ENCODE data around the gene SYNM.

SYNM gene

DNA sequence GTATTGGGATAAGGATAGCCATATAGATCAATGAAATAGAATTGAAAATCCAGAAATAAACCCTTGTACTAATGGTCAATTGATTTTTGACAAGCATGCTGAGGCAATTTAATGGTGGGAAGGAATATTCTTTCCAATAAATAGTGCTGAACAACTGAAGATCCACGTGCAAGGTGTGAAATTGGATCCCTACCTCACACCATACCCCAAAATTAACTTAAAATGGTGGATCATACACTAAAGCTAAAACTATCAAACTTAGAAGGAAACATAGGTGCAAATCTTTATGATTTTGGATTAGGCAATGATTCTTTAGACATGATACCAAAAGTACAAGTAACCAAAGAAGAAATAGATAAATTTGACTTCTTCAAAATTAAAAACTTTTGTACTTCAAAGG is 22.1 kb upstream of the SYNM start:
- H3K27me3 Mint-ChIP-seq (ENCODE audit: low read depth) = no peaks in the 10 kb centered on the region
- H3K36me3 Mint-ChIP-seq (ENCODE audit: low read depth) = no peaks in the 10 kb centered on the region
- no peaks in the 10 kb centered on the region for H3K4me1 Mint-ChIP-seq
- TF ChIP-seq, protein P1, sequence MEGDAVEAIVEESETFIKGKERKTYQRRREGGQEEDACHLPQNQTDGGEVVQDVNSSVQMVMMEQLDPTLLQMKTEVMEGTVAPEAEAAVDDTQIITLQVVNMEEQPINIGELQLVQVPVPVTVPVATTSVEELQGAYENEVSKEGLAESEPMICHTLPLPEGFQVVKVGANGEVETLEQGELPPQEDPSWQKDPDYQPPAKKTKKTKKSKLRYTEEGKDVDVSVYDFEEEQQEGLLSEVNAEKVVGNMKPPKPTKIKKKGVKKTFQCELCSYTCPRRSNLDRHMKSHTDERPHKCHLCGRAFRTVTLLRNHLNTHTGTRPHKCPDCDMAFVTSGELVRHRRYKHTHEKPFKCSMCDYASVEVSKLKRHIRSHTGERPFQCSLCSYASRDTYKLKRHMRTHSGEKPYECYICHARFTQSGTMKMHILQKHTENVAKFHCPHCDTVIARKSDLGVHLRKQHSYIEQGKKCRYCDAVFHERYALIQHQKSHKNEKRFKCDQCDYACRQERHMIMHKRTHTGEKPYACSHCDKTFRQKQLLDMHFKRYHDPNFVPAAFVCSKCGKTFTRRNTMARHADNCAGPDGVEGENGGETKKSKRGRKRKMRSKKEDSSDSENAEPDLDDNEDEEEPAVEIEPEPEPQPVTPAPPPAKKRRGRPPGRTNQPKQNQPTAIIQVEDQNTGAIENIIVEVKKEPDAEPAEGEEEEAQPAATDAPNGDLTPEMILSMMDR (IDR thresholded peaks at IDR 0.05; ENCODE audit: unreplicated experiment in 3 of 3) = no peak
- H3K27ac Mint-ChIP-seq = no peak overlapping the region
- H3K4me3 Mint-ChIP-seq = no peak overlapping the region
- peaks cover 4% of the 10 kb centered on the region for H3K9me3 Mint-ChIP-seq

GRCh38 chr15:99084965-99085364 is 19.9 kb upstream of the SYNM start:
- H3K4me3 Mint-ChIP-seq = no peak overlapping the region
- no peaks in the 10 kb centered on the region for H3K36me3 Mint-ChIP-seq (ENCODE audit: low read depth)
- H3K27ac Mint-ChIP-seq = no peak overlapping the region
- H3K27me3 Mint-ChIP-seq (ENCODE audit: low read depth) = peaks cover 5% of the 10 kb centered on the region
- TF ChIP-seq, protein P1 (IDR thresholded peaks at IDR 0.05; ENCODE audit: unreplicated experiment in 3 of 3) = no peak
- peaks cover 4% of the 10 kb centered on the region for H3K9me3 Mint-ChIP-seq
- H3K4me1 Mint-ChIP-seq = no peaks in the 10 kb centered on the region

DNA sequence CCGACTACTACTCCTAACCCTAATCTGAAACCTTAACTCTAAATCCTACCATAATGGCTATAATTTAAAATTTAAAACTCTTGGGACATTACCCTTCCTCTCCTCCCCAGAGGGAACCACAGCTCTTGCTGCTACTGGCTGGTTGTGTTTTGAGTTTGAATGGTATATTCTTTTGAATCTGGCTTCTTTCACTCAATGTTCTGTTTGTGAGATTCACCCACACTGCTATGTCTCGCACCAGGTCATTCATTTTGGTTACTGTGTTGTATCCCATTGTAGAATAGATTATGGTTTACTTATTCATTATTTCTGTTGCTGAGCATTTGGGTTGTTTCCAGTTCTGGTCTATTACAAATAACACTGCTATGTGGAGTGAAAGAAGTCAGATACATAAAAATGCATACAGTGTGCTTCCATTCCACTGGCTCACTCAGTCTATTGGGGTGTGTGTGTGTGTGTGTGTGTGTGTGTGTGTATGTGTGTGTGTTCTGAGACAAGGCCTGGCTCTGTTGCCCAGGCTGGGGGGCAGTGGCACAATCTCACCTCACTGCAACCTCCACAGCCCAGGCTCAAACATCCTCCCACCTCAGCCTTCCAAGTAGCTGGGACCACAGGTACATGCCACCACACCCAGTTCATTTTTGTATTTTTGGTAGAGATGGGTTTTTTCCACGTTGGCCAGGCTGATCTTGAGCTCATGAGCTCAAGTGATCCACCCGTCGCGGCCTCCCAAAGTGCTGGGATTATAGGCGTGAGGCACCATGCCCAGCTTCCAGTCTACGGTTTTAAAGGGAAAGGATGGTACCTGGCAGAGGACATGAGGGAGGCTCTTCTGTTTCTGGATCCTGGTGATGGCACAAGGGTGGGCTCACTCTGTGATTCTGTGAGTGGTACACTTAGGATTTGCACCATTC is 19.2 kb upstream of the SYNM start:
- Mint-ChIP-seq H3K4me1 (no peaks in the 10 kb centered on the region), H3K36me3 (ENCODE audit: low read depth) (no peaks in the 10 kb centered on the region), H3K27me3 (ENCODE audit: low read depth) (peaks cover 5% of the 10 kb centered on the region), H3K27ac (no peak overlapping the region), H3K4me3 (no peak overlapping the region), H3K9me3 (peaks cover 4% of the 10 kb centered on the region)
- TF ChIP-seq, protein P1 (IDR thresholded peaks at IDR 0.05; ENCODE audit: unreplicated experiment in 3 of 3) = no peak

DNA sequence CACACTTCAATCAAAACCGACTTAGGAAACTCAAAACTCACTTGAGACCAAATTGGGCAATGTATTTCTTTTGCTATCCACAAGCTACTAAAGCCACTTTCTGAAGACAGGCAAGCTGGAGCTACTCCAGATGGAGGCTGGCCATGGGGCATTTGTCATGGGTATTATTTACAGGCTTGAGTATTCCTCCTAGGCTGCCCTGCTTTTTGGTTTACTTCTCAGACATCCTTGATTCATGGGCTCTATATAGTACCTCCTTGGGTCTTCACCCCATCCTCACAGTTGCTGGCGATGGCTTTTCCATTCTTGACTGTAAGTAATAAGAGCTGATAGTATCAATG is 18.6 kb upstream of the SYNM start:
- no peaks in the 10 kb centered on the region for H3K36me3 Mint-ChIP-seq (ENCODE audit: low read depth)
- TF ChIP-seq, protein P1 (IDR thresholded peaks at IDR 0.05; ENCODE audit: unreplicated experiment in 3 of 3) = no peak
- H3K9me3 Mint-ChIP-seq = peaks cover 4% of the 10 kb centered on the region
- H3K4me3 Mint-ChIP-seq = no peak overlapping the region
- H3K27me3 Mint-ChIP-seq (ENCODE audit: low read depth) = peaks cover 5% of the 10 kb centered on the region
- no peak overlapping the region for H3K27ac Mint-ChIP-seq
- H3K4me1 Mint-ChIP-seq = no peaks in the 10 kb centered on the region

DNA sequence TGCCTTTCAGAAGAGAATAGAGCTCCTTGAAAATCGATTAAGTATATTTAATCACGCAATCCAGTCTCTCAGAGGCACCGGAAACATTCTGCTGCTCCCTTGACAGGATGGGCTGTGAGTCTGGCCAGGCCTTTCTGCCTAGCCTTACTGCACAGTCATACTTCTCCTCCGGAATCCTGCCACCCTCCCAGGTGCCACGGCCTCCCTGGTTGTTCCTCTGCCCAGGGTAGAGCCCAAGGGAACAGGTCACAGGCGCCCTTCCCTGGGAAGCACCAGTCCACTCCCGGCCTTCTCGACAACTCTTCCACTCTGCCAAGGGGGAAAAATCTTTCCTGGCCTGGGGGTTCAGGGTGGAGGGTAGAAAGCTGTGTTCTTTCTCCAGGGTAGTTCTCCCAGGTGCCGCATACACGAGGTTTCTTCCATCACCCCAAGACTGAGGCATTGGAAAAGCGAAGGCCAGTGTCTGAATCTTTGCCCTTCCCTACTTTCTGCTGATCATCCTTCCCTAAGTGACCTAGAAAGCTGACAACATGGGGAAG is 17.4 kb upstream of the SYNM start:
- Mint-ChIP-seq H3K27me3 (ENCODE audit: low read depth) (peaks cover 11% of the 10 kb centered on the region), H3K36me3 (ENCODE audit: low read depth) (no peaks in the 10 kb centered on the region), H3K4me1 (no peaks in the 10 kb centered on the region), H3K9me3 (peaks cover under 1% of the 10 kb centered on the region), H3K27ac (no peak overlapping the region), H3K4me3 (no peak overlapping the region)
- TF ChIP-seq, protein P1 (IDR thresholded peaks at IDR 0.05; ENCODE audit: unreplicated experiment in 3 of 3) = no peak
